GM12878 (cell line): Measurements from ENCODE around the gene TSHZ2.

Source experiments
- CREB1 ChIP-seq: IDR thresholded peaks from 2 replicates; pipeline ENCODE4 v1.6.1; 2012; ENCODE audit warnings: low read depth, mild to moderate bottlenecking, inconsistent platforms
- CTCF ChIP-seq, 3 experiments: IDR thresholded peaks in 2 of 3; conservative IDR thresholded peaks in 1 of 3; 2 replicates each; pipeline ENCODE4 v1.5.1; 2011; ENCODE audit warnings: low read depth in 3 of 3, low read length in 3 of 3, mild to moderate bottlenecking in 3 of 3, control low read depth in 2 of 3, moderate library complexity in 2 of 3, inconsistent platforms in 1 of 3, mixed read lengths in 1 of 3; ENCODE audit not compliant: control insufficient read depth in 2 of 3, insufficient read depth in 1 of 3; ENCODE audit errors: extremely low read depth in 1 of 3
- IRF3 ChIP-seq: fragments of 450-650 bp; IDR thresholded peaks from 2 replicates; pipeline ENCODE4 v1.6.1; 2014; ENCODE audit warnings: mild to moderate bottlenecking
- MTA2 ChIP-seq: fragments of 450-650 bp; IDR thresholded peaks from 2 replicates; pipeline ENCODE4 v1.6.1; 2016; ENCODE audit warnings: low read depth, mild to moderate bottlenecking, moderate library complexity
- MYC ChIP-seq: IDR thresholded peaks from 2 replicates; pipeline ENCODE4 v1.6.1; 2011; ENCODE audit warnings: mild to moderate bottlenecking, low read length, moderate library complexity, inconsistent platforms; ENCODE audit not compliant: insufficient read depth, insufficient replicate concordance, insufficient read length, severe bottlenecking
- POLR2AphosphoS2 ChIP-seq: IDR thresholded peaks from 2 replicates; pipeline ENCODE4 v1.6.1; 2011; ENCODE audit warnings: low read depth, mild to moderate bottlenecking, low read length, improper control_type of control experiment, moderate library complexity
- TAF1 ChIP-seq: IDR thresholded peaks from 2 replicates; pipeline ENCODE4 v1.6.1; 2011; ENCODE audit warnings: mild to moderate bottlenecking, low read depth, low read length, borderline replicate concordance
- TF ChIP-seq, protein P1 (sequence below): fragments of 450-650 bp; IDR thresholded peaks from 2 replicates; pipeline ENCODE4 v1.6.1; 2017; ENCODE audit warnings: mild to moderate bottlenecking

DNA sequence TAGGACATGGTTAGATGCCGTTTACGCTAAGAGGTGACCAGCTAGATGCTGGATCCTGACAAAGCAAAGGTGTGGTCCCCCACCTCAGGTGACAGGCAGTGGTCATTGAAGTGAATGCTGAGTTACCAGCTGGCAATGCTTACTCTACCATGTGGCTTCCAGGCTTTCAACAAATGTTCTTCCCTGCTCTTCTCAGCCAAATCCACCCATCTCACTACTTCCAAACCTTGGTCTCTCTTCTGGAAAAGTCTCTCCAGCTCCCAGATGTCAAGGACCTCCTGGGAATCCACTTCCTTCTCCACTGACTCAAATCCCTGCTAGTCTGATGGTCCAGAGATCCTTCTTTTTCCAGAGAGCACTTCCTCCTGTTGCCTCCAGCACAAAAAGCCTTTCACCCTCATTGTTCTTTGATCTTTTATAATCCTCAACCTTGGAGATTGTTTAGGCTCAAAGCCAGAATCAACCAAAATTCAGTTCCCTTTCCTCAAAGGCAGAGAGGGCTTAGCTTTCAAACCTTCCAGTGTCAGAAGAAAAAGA, 393.4 kb downstream of the TSHZ2 start:
- TF ChIP-seq CREB1 (no peak), IRF3 (no peak), MTA2 (no peak), POLR2AphosphoS2 (no peak), TAF1 (no peak), MYC (no peak), CTCF (IDR thresholded peaks at IDR 0.05 in 2 of 3, conservative IDR thresholded peaks at IDR 0.05 in 1 of 3; ENCODE audit: control insufficient read depth in 2 of 3, extremely low read depth in 1 of 3, insufficient read depth in 1 of 3, low read depth in 3 of 3, low read length in 3 of 3) (no peak)
- TF ChIP-seq, protein P1, sequence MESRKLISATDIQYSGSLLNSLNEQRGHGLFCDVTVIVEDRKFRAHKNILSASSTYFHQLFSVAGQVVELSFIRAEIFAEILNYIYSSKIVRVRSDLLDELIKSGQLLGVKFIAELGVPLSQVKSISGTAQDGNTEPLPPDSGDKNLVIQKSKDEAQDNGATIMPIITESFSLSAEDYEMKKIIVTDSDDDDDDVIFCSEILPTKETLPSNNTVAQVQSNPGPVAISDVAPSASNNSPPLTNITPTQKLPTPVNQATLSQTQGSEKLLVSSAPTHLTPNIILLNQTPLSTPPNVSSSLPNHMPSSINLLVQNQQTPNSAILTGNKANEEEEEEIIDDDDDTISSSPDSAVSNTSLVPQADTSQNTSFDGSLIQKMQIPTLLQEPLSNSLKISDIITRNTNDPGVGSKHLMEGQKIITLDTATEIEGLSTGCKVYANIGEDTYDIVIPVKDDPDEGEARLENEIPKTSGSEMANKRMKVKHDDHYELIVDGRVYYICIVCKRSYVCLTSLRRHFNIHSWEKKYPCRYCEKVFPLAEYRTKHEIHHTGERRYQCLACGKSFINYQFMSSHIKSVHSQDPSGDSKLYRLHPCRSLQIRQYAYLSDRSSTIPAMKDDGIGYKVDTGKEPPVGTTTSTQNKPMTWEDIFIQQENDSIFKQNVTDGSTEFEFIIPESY: no peak
